ENCODE data around the gene COLGALT1. TPM values are rescaled to one million over a fixed set of nuclear protein-coding genes. Genes with fewer than 3 reads are reported as not detected.
"Not testable (repeated sequence)": the region's sequence is repeated elsewhere in the genome, so short reads cannot be mapped to it uniquely, and the experiment has no call there.

The COLGALT1 gene
- total RNA-seq, 1 donor from 2014 or later, result 17.1 TPM

DNA sequence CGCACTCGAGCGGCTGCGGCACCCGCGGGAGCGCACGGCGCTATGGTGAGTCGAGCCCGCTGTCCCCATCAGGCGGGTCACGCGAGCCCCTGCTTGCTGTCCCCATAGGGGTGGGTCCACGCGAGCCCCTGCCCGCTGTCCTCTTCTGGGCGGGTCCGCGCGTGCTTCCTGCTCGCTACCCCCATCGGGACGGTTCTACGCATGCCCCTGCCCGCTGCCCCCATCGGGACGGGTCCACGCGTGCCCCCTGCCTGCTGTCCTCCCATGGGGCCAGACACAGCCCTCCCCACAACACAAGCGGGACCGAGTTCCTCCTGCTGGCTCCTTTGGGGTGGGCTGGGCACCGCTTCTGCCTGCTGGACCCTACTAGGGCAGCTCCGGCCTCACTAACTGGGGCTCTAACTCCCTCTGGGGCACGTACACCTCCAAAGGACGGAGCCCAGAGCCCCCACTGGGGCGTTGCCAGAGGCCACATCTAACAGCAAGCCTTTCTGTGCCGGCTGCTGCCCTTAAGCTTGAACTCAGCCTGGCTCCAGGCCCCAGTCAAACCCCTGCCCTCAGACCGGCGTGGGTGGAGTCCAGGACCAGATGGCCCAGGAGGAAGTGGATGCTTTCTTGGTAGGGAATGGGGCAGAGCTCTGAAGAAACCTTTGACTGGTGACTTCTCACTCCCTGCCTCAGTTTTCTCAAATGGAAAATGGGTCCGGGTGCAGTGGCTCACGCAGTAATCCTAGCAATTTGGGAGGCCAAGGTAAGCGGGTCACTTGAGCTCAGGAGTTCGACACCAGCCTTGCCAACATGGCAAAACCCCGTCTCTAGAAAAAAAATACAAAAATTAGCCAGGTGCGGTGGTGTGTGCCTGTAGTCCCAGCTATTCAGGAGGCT, 722 bp downstream of the COLGALT1 start:
- FAIRE-seq (no peak), DNase-seq (ENCODE audit: low spot score in 2 of 2) (peak in 1 of 2 donors; percentile 38)

DNA sequence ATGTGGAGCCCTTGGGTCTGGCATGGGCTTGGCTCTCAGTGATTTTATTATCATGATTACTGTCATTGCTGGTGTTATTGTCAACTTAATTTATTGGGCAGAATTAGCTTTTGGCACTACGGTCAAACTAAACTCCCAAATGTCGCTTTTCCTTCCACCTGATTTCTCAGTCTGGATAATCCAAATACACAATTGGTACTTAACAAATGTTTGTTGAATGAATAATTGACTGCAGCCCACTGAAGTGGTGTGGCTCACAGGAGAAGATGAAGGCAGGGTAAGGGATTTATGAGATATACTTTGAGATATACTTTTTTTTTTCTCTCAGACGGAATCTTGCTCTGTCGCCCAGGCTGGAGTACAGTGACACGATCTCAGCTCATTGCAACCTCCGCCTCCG, 1.5 kb downstream of the COLGALT1 start:
- FAIRE-seq (no peak), DNase-seq (ENCODE audit: low spot score in 2 of 2) (no peak)

DNA sequence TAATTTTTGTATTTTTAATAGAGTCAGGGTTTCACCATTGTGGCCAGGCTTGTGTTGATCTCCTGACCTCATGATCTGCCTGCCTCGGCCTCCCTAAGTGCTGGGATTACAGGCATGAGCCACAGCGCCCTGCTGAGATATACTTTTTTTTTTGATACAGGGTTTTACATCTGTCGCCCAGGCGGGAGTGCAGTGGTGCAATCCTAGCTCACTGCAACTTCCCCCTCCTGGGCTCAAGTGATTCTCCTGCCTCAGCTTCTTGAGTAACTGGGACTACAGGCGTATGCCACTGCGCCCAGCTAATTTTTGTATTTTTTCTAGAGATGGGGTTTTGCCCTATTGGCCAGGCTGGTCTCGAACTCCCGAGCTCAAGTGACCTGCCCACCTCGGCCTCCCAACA, 2.0 kb downstream of the COLGALT1 start:
- no peak for FAIRE-seq
- no peak for DNase-seq (ENCODE audit: low spot score in 2 of 2)

DNA sequence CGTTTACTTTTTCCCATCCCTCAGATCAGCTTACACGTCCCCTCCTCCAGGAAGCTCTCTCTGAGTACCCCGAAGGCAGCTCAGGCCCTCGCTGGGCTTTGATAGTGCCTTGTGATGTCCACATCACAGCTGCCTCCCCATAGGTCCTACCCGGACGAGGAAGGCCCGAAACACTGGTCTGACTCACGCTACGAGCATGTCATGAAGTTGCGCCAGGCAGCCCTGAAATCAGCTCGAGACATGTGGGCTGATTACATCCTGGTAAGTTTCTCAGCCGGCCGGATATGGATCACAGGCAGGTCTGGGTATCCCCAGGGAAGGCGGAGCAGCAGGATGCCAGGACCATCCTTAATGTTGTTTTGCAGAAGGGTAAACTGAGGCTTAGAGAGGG, 4.8 kb downstream of the COLGALT1 start:
- DNase-seq (ENCODE audit: low spot score in 2 of 2) (no peak), FAIRE-seq (no peak)

DNA sequence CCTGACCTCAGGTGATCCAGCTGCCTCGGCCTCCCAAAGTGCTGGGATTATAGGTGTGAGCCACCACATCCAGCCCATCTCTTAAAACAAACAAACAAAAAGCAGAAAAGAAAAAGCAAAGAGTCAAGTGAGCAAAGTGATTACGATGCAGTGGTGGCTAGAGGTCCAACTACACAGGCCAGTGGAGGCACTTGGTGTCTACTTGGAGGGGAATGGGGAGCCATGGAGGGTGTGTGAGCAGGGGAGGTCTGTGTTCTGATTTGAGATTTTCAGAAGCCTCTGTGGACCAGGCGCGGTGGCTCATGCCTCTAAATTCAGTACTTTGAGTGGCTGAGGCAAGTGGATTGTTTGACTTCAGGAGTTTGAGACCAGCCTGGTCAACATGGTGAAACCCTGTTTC, 6.6 kb downstream of the COLGALT1 start:
- FAIRE-seq (no peak), DNase-seq (ENCODE audit: low spot score in 2 of 2) (no peak)

DNA sequence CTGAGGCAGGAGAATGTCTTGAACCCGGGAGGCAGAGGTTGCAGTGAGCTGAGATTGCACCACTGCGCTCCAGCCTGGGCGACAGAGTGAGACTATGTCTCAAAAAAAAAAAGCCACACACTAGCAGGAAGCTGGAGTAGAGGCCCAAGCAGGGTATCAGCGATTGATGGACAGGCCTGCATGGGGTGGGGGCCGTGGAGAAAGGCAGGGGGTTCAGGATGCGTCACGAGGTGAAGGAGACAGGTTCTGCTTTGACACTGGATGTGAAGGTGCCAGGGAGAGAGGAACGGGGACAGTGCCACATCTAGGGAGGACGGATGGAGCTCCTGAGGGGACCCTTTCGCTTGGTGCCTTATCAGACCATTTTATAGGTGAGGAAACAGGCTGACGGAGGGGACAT, 7.1 kb downstream of the COLGALT1 start:
- FAIRE-seq, result no peak
- DNase-seq (ENCODE audit: low spot score in 2 of 2), result no peak

DNA sequence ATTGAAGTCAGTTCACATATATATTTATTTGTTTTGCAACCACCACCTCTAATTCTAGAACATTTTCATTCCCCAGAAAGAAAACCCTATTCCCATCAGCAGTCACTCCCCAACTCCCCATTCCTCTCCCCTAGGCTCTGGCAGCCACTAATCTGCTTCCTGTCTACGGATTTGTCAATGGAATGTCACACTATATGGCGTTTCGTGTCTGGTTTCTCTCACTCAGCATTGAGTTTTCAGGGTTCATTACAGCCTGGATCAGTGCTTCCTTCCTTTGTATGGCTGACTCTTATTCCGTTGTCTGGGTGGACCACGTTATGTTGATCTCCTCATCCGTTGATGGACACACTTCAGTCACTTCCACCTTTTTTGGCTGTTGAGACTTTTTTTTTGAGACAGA, 9.3 kb downstream of the COLGALT1 start:
- FAIRE-seq, result no peak
- no peak for DNase-seq (ENCODE audit: low spot score in 2 of 2)

DNA sequence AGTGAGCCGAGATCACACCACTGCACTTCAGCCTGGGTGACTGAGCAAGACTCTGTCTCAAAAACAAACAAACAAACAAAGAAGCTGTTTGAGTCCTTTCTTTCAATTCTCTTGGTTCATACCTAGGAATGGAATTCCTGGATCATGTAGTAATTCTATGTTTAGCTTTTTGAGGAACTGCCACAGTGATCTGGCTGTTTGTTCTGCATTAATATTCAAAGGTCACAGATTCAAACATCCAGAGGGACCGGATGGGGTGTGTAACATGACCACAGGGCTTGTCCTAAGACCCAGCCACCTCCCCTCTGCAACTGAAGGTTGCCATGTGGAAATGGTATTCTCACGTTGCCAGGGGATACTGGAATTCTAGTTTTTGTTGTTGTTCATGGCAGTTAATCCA, 10.2 kb downstream of the COLGALT1 start:
- FAIRE-seq (no peak), DNase-seq (ENCODE audit: low spot score in 2 of 2) (no peak)

DNA sequence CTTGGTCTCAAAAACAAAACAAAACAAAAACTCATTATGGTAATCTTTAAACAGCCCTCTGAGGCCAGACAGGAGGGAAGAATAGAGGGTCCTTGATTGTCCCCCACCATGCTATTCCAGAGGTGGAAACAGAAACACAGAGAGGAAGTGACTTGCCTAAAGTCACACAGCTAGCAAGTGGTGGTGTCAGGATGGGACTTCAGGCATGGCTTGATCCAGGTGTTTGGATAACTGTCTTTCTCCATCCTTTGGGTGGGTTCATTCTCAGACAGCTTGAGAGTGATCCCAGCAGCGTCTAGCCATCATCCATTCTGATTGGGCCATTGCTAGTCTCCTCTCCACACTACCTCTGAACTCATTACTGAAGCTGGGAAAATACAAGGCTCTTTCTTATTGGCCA, 12.5 kb downstream of the COLGALT1 start:
- no peak for DNase-seq (ENCODE audit: low spot score in 2 of 2)
- FAIRE-seq, result no peak

DNA sequence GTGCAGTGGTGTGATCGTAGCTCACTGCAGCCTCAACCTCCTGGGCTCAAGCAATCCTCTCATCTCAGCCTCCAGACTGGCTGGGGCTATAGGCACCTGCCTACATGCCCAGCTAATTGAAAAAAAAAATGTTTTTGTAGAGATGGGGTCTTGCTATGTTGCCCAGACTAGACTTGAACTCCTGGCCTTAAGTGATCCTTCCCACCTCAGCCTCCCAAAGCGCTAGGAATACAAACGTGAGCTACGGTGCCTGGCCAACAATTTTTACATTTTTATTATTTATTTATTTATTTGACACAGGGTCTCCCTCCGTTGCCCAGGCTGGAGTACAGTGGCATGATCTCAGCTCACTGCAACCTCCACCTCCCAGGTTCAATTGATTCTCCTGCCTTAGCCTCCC, 14.8 kb downstream of the COLGALT1 start:
- not testable (repeated sequence) for DNase-seq (ENCODE audit: low spot score in 2 of 2); FAIRE-seq

DNA sequence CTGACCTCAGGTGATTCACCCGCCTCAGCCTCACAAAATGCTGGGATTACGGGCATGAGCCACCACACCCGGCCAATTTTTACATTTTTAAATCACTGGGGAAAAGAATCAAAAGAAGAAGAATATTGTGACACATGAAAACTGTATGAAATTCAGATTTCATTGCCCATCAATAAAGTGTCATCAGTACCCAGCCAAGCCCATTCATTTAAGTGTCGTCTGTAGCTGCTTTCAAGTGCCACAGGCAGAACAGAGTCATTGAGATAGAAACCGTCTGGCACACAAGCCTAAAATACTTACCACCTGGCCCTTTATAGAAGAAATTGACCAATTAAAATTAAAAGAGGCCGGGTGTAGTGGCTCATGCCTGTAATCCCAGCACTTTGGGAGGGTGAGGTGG, 15.3 kb downstream of the COLGALT1 start:
- DNase-seq (ENCODE audit: low spot score in 2 of 2) (no peak), FAIRE-seq (no peak)

DNA sequence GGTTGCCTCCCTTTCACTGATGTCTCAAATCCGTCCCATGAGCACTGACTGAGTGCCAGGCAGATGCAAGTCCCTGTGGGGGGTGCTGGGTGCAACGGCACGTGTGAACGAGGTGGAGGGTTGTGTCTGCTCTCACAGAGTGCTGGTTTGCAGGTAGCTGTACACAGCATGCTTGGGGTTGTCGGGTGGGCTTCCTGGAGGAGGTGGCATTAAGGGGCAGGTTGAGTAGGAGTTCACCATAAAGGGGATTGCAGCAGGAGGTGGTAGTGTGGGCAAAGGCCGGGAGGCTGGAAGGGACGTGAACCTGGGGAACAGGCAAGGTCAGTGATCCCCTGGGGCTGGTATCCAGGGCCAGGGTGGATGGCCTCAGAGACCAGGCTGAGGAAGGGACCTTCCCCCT, 17.2 kb downstream of the COLGALT1 start:
- DNase-seq (ENCODE audit: low spot score in 2 of 2) (no peak), FAIRE-seq (no peak)

DNA sequence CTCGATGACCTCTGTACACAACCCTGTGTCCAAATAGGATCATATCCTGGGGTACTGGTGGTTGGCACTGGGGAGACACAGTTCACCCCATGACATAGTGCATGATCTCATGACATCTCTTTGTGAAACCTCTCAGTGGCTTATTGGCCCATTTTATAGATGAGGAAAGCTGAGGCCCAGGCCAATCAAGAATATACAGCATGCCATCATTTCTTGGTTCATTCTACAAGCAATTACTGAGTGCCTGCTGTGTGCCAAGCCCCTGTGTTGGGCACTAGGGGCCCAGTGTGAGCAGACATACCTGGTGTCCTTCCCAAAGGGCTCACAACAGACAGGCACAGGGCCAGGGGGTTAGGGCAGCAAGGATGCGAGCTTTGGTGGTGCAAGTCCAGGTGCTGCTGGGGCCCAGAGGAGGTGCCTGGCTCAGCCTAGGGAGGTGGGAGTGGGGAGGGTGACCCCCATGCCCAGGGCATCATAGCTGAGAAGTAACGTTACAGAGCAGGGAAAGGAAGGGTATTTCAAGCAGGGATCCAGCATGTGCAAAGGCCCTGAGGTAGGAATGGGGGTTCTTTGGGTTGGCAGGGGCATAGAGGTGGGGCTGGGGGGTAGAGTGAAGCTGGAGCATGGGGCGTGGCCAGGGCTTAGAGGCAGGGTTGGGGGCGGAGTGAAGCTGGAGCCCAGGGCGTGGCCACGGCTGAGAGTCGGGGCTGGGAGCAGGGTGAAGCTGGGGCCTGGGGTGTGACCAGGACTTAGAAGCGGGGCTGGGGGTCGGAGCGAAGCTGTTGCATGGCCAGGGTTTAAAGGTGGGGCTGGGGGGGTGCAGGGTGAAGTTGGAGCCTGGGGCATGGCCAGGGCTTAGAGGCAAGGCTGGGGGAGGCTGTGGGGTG, 20.7 kb downstream of the COLGALT1 start:
- DNase-seq (ENCODE audit: low spot score in 2 of 2), result no peak
- FAIRE-seq, result no peak

DNA sequence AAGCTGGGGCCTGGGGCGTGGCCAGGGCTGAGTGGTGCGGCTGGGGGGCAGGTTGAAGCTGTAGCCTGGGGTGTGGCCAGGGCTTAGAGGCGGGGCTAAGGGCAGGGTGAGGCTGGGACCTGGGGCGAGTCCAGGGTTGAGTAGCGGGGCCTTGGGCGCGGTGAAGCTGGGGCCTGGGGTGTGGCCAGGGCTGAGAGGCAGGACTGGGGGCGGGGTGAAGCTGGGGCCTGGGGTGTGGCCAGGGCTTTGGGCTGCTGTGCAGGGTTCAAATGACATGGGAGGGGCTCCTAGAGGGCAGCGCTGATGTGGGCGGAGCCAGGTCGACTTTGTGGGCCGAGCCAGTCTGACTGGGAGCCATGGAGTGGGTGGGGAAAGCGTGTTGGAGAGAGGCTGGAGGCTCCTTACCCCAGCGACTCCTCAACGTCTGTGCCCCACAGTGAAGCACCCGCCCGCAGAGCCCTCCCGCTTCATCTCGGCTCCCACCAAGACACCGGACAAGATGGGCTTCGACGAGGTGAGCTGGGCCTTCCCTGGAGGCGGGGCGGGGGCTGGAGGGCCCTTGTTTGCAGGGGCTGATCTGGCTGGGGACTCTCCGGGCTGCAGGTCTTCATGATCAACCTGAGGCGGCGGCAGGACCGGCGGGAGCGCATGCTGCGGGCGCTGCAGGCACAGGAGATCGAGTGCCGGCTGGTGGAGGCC, 21.5 kb downstream of the COLGALT1 start:
- no peak for FAIRE-seq
- DNase-seq (ENCODE audit: low spot score in 2 of 2), result no peak

DNA sequence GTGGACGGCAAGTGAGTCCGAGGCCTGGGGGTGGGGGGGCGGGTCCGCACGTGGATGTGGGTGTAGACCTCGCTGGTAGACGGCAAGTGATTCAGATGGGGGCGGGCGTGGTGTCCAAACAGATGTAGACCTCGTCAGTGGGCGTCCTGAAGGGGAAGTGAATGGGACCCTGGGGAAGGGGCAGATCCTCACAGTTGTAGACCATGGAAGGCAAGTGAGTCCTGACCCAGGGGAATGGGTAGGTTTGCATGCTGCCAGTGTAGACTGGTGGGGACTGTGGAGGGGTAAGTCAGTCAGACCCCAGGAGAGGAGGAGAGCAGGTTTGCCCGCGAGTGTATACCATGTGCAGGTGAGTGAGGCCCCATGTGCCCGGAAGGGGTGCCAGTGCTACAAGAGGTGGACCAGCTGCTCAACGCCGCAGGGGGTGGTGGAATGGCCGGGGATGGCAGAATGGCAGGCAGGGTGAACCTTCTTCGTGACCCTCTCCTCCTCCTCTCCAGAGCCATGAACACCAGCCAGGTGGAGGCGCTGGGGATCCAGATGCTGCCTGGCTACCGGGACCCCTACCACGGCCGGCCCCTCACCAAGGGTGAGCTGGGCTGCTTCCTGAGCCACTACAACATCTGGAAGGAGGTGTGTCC, 22.1 kb downstream of the COLGALT1 start:
- no peak for DNase-seq (ENCODE audit: low spot score in 2 of 2)

DNA sequence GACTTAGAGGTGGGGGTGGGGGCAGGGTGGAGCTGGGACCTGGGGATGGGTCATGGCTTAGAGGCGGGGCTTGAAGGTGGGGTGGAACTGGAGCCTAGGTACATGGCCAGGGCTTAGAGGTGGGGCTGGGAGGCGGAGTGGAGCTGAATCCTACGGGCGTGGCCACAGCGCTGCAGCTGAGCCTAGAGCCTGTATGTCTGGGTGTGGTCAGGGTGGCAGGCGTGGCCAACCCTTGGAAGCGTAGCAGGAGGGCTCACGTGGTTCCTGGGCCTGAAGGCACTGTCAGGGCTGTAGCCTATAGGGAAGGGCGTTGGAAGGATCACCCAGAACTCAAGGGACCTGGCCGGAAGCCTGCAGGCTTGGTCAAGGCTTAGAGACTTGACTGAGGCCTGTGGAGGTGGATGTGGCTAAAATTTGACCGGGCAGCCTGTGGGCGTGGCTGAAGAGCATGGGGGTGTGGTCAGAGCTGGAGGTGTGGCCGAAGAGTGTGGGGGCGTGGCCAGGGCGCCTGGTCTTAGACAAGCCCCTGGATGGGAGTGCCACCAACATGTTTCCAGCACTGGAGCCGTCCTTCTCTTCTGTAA, 24.3 kb downstream of the COLGALT1 start:
- DNase-seq (ENCODE audit: low spot score in 2 of 2) (peak in 1 of 2 donors; percentile 65), FAIRE-seq (no peak)

More for the DNA sequence above, 22.1 kb downstream of the COLGALT1 start:
- FAIRE-seq, result no peak

DNA sequence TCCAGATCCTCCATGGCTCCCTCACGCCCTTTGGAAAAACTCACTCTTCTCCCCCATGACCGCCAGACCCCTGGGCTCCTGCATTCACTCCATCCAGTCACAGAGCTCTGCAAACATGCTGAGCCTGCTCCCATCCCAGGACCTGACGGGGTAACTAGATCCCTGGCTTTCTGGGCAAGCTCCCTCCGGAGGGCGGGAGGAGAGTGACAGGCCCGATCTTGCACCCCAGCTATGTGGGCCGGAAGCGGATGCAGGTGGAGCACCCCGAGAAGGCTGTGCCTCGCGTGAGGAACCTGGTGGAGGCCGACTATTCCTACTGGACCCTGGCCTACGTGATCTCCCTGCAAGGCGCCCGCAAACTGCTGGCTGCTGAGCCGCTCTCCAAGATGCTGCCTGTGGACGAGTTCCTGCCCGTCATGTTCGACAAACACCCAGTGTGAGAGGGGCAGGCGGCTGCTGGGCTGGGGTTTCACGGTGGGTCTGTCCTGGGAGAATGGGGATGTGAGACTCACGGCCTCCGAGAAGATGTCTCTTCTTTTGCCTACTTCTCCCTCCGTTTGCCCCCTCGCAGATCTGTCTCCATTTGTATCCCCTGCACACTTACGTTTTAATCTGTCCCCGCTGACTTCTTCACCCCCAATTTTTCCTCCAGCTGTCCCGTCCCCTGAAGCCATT, 25.2 kb downstream of the COLGALT1 start:
- no peak for FAIRE-seq
- DNase-seq (ENCODE audit: low spot score in 2 of 2), result no peak

DNA sequence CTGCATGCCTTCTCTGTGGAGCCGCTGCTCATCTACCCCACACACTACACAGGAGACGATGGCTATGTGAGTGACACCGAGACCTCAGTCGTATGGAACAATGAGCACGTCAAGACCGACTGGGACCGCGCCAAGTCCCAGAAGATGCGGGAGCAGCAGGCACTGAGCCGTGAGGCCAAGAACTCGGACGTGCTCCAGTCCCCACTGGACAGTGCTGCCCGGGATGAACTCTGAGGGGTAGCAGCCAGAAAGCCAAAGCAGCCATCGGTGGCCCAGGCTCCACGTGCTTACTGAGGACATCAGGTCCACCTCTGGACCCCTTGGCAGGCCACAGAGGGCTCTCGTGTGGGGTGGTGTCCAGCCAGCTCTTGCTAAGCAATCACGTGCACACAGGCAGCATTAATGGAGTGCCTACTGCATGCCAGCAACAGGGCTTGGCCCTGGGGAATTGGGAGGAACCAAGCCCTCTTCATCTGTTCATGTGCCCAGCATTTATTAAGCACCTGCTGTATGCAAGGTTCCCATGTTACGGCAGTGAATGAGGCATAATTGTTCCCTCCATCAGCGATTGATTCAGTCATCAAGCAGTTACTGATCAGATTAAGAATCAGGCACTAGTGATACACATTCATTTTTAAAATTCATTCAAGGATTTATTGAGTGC, 25.9 kb downstream of the COLGALT1 start:
- FAIRE-seq (no peak), DNase-seq (ENCODE audit: low spot score in 2 of 2) (no peak)

DNA sequence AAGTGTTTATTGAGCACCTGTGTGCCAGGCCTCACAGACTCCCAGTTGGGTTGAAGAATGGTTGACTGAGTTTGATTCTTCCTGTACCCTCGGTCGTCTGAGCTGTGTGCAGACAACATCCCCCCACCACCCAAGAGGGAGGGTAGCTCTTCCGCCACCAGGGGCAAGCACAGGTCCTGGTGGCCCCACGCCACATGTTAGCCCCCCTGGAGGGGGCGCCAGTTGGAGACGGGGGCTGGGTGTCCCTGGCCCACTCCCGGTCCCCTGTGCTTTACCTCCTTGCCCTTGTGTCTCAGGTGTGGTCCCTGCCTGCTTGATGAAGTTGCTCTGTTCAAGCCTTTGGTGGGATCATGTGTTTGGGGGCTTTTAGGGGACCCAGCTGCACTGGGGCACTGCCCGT, 27.2 kb downstream of the COLGALT1 start:
- no peak for DNase-seq (ENCODE audit: low spot score in 2 of 2)
- FAIRE-seq, result no peak

Measured in frontal cortex (tissue), 4 donors.